GM18511 (cell line): ENCODE measurements around the gene SCN3A.

Experiments
- ATAC-seq: cut with Tn5 transposase; IDR thresholded peaks from one replicate; pipeline ENCODE4 v1.9.1; 2021; ENCODE audit warnings: mild to moderate bottlenecking, moderate library complexity; ENCODE audit not compliant: unreplicated experiment

Gene SCN3A

DNA sequence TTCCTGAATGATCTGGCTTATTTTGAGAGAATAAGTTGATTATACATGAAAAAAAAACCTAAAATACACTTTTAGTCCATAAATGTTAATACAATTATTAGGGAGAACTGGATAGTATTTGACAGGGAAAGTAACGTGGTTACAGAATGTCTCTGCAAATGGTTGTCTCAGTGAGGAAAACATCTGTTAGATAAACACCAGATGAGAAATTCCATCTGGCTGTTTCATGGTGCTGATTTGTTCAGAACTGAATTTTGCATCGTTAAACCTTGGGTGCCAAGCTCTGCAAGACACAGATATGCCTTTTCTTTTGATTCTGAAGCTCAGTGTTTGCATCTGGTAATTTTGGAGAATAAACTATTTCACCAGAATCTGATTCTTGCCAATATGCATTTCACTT is 90.4 kb downstream of the SCN3A start:
- no peak for ATAC-seq

DNA sequence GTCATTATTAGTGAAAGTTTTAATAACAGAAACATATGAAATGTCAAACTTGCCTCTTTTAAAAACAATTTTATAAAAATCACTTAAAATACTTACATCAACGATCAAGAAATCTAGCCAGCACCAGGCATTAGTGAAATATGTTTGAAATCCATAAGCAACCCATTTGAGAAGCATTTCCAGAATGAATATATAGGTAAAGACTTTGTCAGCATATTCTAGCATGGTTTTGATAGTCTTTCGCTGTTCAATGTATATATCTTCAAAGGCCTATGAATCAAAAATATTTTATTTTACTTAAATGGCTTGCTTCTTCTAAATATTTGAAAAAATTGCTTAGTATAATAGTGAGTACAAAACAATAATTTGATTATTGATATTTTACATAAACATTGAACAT is 91.1 kb downstream of the SCN3A start:
- ATAC-seq: no peak

DNA sequence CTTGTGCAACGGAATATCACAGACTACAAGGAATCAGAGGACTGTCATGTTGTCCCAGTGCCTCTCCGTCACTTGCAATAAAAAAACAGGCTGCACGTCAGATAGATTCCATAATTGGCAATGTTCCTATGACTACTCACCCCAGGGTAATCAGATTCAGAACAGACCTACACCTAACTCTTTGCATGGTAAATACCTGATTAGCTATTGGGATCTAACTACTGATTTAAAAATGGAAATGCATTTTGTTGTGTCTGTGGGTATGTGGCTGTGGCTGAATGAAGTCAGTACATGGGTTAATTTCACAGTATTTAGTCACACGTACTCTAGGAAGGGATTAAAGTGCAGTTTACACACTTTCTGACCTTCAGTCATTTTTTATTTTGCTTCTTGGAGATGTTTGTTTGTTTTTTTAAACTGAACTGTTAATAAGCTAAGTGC is 91.7 kb downstream of the SCN3A start:
- no peak for ATAC-seq

DNA sequence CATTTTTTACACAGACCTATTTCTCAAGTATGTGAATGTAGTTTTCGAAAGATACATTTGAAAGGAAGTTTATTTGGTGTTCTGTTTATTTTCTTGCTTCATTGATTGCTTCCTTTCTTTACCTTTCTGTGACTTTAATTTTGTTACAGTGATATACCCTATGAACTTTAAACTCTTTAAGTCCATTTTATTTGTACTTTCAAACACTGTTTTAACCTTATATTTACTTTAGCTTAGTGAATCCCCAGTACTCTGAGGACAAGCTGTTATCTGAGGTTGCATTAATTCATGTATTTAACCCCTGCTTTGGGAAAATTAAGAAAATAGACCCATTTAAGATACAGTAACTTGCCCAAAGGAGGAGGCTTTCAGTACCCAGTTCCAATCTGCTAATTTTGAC is 93.5 kb downstream of the SCN3A start:
- no peak for ATAC-seq

DNA sequence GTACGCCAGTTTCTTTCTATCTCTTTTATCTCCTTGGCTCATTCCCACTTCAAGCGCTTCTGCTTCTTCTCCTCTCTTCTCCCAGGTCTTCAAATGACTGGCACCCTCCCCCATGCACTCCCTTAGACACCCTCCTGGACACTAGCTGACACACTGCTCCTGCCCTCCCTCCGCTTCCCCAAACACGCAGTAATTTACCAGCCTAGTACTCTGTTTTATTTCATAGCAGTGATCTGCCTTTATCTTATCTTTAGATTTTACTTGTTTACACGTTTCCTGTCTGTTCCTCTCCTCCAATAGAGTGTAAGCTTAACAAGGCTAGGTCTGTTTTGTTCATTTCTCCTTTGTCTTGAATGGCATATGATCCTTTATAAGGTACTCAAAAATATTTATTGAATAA is 93.9 kb downstream of the SCN3A start:
- ATAC-seq: no peak

DNA sequence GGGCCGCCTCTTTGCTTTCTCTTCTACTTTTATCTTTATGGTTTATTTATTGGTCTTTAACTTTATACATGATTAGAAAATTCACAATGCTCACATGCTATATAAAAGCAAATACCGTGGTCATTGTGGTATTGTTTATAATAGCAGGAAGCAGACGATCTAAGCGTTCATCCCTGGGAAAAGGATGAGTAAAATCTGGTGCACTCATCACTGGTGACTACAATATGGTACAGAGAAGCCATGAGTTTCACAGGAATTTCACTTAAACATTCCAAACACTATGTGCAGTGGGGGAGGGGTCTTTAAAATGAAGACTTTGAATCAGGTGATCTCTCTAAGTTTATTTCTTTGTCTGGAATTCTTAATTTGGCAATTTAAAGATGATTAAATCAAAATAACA is 97.9 kb downstream of the SCN3A start:
- no peak for ATAC-seq

DNA sequence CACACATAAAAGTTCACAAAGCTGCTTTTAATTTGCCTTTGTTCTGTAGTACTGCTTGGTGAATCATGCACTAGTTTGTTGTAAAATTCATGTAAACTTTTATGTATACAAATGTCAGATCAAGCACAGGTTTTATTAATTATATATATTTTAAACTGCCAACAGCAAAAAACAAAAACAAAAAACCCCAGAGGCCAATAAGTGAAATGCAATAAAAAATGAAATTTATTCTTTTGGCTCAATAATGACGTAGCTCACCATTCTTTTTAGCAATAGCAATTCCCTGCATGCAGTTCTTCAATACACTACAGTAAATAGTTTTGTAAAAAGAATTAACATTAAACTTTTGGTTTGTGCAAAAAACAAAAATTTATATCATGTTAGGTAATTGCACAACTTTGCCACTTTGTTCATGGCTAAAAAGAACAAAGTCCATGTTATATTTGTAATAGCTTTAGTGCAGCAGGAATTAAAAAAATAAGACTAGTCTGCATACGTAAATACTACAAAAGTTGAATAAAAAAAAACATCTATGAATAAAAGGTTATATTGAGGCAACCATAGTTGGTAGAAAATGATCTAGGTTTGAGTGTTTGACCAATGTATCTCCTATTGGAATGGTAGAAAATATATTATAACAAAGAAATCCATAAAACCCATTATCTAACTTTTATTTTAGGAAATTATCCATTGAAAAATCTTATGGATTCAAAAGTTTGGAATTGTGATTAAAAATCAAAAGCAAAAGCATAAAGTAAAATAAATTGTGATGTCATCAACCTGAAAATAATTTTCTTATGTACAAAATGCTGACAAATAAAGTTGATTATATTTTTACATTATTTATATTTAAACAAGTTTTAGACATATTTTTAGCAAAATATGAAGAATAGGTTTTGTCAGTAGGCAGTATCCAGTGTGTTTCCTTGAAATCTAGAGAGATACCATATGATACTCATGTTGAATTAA is 115.6 kb downstream of the SCN3A start:
- no peak for ATAC-seq

DNA sequence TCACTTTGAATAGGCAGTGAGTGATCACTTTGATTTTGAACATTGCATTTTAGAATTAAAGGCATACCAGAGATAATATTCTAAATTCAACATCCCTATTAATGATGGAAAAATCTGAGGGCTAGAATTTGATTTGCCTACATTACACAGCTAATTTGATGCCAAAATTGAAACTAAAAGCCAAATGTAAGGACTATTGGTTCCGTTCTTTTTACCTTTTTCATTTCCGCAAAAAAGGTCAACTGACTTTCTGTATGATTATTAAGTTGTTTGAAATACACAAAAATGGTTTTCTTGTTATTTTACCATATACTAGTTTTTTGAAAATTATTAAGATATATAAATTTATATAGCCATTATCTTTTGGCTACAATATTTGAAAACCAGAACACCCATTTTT is 117.5 kb downstream of the SCN3A start:
- ATAC-seq: no peak

DNA sequence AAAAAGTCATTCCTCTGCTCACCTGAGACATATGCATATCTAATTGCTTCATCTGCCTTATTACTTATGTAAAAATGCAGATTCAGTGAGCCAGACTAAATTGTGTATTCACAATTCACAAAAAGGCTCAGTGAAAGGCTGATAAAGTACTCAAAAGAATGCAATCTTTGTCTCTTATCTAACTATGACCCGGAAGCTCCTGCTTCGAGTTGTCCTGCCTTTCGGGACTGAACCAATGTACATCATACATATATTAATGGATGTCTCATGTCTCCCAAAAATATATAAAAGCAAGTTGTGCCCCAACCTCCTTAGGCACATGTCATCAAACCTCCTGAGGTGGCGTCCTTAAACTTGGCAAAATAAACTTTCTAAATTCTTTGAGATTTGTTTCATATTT is 120.5 kb downstream of the SCN3A start:
- ATAC-seq: no peak

DNA sequence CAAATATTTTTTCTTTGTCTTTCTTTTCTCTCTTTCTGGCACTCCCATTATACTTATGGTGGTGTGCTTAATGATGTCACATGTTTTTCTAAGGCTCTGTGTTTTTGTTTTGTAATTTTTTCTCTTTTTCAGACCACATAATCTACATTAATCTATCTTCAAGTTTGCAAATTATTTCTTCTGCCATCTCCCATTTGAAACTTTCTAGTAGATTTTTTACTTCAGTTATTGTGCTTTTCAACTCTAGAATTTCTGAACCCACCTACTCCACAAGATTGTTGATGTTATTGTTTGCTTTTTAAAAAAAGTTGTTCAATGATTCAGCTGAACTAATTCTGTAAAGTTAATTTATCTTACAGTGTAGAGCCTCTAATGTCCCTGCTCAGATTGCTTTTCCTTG is 121.4 kb downstream of the SCN3A start:
- no peak for ATAC-seq

DNA sequence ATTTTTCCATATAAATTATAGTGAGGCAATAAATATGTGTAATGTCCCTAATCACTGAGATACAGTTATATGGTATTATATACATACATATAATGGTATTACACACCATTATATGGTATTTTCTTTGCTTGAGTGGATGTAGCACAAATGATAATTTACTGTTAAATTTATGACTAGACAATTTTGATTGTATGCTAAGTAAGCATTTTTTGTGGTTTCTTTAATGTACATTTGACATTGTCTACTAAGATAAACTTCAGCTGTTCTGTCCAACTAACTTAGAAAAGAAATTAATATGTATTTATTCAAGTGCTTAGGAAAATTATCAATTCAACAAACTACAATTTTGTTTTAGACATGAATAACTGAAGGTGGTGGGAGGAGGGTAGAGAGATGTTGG is 122.6 kb downstream of the SCN3A start:
- ATAC-seq: no peak

DNA sequence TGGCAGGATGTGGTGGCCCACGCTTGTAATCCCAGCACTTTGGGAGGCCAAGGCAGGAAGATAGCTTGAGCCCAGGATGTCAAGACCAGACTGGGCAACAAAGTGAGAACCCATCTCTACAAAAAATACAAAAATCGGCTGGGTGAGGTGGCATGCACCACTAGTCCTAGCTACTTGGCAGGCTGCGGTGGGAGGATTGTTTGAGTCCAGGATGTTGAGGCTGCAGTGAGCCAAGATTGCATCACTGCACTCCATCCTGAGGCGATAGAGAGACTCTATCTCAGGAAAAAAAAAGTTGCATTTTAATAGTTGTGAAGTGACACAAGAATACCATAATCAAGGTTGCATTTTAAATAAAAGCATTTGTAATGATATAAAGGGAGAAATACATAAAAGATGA is 124.4 kb downstream of the SCN3A start:
- ATAC-seq: no peak

DNA sequence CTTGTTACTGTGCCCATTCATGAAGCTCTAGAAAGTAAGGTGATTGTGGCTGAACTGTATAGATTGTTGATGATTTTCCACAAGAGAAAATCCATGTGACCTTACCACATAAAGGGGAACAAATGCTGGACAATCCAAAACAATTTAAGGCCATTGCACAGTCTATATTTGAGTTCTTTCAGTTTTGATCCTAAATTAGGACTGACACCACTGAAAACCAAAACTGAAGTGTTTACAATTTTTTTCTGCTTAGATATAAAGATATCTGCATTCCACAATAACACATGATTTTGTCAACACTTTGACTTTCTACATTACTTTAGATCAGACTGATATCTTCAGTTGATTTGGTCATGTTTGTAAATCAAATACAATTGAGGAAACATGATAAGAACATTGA is 124.9 kb downstream of the SCN3A start:
- no peak for ATAC-seq

DNA sequence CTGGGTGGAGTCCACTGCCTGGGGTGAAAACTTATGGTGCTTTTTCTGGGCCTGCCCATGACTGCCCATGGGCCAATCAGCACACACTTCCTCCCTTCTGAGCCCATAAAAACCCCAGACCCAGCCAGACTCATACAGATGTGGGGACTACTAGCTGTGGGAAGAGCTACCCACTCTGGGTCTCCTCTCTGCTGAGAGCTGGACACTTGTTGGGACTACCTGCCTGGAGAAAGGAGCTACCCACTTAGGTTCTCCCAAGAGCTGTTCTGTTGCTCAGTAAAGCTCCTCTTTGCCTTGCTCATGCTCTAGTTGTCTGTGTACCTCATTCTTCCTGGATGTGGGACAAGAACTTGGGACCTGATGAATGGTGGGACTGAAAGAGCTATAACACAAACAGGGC is 129.0 kb downstream of the SCN3A start:
- ATAC-seq: no peak

DNA sequence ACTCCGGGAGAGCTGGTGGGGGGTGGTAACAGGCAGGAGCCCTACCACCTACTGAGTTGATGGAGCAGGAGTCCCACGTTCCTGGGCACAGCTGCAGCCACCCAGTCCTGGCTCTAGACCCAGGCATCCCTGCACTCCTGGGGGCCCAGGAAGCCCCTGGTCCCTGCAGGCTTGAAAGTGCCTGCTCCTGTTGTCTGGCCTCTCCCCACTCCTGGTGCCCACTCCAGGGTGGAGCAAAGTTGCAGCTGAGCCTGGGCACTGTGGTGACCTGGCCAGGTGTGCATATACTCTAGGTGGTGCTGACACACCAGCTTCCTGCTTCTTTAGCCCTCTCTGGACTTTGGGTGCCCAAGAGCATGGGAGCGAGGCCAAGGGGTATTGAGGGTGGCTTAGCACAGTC is 129.5 kb downstream of the SCN3A start:
- ATAC-seq: no peak

DNA sequence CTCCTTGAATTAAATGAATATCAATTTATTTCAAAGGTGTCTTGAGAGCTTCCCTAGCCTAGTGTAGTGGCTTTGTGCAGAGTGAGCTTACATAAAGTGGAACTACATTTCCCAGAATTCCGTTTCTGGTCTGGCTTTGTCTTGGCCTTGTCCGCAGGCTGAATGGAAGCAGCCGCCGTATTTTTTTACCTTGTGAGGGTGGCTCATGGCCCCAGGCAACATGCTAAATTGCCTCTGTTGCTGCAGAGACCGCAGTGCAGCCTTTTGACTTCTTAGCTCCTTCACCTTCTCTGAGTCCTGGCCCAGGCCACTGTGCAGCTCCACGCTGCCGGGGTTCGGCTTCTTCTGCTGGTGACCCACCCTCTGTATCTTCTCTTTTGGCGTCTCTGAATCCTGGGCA is 133.8 kb downstream of the SCN3A start:
- no peak for ATAC-seq

DNA sequence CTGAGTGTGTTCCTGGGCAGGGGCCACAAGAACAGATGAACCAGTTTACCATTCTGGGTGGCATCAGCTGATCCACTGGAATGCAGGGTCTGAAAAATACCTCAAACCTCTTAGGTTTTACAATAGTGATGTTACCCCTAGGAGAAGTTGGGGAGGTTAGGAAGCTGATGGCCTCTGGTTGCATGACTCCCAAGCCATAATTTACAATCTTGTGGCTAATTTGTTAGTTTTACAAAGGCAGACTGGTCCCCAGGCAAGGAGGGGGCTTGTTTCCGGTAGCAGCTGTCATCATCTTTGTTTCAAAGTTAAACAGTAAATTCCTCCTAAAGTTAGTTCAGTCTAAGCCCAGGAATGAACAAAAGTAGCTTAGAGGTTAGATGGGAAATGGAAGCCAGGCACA is 134.7 kb downstream of the SCN3A start:
- no peak for ATAC-seq

DNA sequence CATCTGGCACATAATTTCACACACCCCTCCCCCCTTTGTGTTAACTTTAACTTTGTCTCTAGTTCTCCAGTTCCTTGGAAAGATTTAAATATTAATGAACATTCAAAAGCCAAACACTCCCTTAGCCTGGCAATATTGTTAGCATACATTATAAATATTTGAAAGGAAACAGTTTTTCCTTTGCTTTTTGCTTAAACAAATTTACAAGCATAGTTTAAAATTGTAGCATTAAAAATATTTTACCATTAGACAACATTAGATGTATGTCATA is 135.4 kb downstream of the SCN3A start:
- no peak for ATAC-seq

DNA sequence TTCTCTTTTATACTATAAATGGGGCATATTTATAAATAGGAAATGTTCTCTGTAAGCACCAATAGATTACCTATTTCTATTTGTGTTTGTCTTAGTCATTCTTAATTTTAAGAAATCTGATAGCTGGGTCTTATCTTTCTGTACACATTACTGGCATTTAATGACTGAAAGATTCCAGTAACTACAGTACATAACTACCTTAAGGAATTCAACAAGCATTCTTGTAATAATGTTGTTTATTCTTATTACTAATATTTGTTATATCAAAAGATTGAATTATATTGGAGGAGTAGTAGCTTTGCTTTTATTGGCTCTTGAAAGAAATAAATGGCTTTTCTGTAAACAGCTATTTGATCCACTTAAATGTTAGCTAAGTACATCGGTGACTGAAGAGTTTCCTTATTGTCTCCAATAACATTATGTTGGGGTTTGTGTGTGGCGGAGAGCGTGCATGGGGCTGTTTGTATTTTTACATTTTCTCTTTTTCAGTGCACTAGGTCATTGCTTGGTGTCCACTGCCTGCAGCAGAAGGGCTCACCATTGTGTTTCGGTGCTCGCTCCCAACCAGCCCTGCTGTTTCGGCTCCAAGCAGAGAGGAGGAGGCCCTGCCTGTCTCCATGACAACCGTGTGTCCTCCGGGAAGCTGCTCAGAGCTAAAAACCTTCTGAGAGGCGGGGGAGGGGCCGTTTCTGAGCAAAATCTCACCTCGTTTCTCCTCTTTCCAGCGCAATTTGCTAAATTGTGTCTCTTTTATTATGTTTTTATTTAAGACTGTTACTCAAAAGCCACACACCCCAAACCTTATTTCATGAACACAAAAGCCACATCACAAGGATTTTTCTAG is 136.0 kb downstream of the SCN3A start:
- no peak for ATAC-seq

DNA sequence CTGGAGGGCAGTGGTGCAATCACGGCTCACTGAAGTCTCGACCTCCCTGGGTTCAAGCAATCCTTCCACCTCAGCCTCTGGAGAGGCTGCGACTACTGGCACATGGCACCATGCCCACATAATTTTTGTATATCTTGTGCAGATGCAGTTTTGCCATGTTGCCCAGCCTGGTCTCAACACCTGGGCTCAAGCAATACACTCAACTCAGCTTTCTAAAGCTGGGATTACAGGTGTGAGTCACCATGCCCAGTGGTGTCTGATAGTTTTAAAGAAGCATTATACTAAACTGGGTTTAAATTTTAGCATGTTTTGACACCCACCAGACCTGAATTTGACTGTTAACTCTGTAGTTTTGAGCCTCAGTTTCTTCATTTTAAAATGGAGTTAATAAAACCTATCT is 139.1 kb downstream of the SCN3A start:
- no peak for ATAC-seq

DNA sequence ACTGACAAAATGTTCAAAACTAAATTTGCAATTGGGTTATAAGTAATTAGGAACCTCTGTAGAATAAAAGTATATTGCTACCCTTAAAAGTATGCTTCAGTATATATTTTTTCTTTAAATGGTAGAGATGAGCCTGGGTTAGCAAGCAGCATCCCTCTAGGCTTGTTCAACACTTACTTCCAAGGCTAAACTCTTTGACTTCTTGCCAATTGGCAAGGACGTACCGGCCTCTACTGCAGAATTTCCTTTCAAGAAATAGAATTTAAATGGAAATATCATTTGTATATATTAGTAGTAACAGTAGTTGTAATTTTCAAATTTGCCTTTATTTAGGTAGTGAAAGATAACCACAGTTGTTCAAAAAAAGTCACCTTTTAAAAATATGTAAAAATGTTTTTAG is 143.4 kb downstream of the SCN3A start:
- ATAC-seq: no peak
